Esophagus squamous epithelium (tissue), 5 donors: Measurements from ENCODE around the gene TEKT2. TPM values are rescaled to one million over a fixed set of nuclear protein-coding genes. Genes with fewer than 3 reads are reported as not detected.

ENCODE experiments used
- DNase-seq: peaks from one replicate; lab custom pipeline; 2025; lab: John Stamatoyannopoulos, UW
- H3K27ac ChIP-seq, 4 donors: fragments of 200-600 bp; sonication (generic); one replicate each; pipeline ENCODE4 v1.5.1; 2016 to 2019; ENCODE audit warnings: mild to moderate bottlenecking in 1 of 4
- H3K27me3 ChIP-seq, 4 donors: fragments of 200-600 bp; sonication (generic); 1 replicate in 3 of 4; 2 replicates in 1 of 4; pipeline versions ENCODE4 v1.5.1 to v1.6.0; 2017 to 2021; ENCODE audit warnings: antibody characterized with exemption in 1 of 4
- H3K36me3 ChIP-seq, 3 donors: fragments of 200-600 bp; sonication (generic); one replicate each; pipeline ENCODE4 v1.5.1; 2016 to 2019
- H3K4me1 ChIP-seq, 3 donors: fragments of 200-600 bp; sonication (generic); one replicate each; pipeline ENCODE4 v1.5.1; 2017 to 2019
- H3K4me3 ChIP-seq, 4 donors: fragments of 200-600 bp; sonication (generic); 1 replicate in 3 of 4; 2 replicates in 1 of 4; pipeline ENCODE4 v1.5.1; 2016 to 2019; ENCODE audit warnings: mild to moderate bottlenecking in 2 of 4, moderate library complexity in 1 of 4
- H3K9me3 ChIP-seq, 3 donors: fragments of 200-600 bp; sonication (generic); one replicate each; pipeline ENCODE4 v1.5.1; 2016 to 2019
- CTCF ChIP-seq, 6 experiments: fragments of 450-650 bp in 4 of 6; fragments of 200-600 bp in 2 of 6; sonication (generic) in 2 of 6; IDR thresholded peaks; one replicate each; pipeline ENCODE4 v1.5.1; 2016 to 2019; ENCODE audit warnings: antibody characterized with exemption in 6 of 6, mild to moderate bottlenecking in 4 of 6, moderate library complexity in 4 of 6
- POLR2A ChIP-seq, 4 donors: fragments of 450-650 bp; IDR thresholded peaks; one replicate each; pipeline ENCODE4 v1.6.1; 2017; ENCODE audit warnings: antibody characterized with exemption in 4 of 4, mild to moderate bottlenecking in 4 of 4, moderate library complexity in 3 of 4
- WGBS, 2 donors: methylation state at CpG; one replicate each; pipeline ENCODE4 v1.1.5; 2018; 5-methylcytosine and 5-hydroxymethylcytosine counted together
- intact Hi-C: fragments of 100-400 bp; cut with DNase I; formaldehyde crosslinking; loops from one replicate; pipeline ENCODE4 v1.15.0; 2022
- total RNA-seq, 4 donors: library from RNA; depleted of rRNA; stranded (reverse); fragments of >200 nt; gene quantifications; one replicate each; pipeline ENCODE4 v1.1.0, GENCODE V29; 2016
- donor health status: DM: yes; HTN: yes; CAD: no.

Gene TEKT2
- total RNA-seq, 4 donors from 2014 or later = not detected

DNA sequence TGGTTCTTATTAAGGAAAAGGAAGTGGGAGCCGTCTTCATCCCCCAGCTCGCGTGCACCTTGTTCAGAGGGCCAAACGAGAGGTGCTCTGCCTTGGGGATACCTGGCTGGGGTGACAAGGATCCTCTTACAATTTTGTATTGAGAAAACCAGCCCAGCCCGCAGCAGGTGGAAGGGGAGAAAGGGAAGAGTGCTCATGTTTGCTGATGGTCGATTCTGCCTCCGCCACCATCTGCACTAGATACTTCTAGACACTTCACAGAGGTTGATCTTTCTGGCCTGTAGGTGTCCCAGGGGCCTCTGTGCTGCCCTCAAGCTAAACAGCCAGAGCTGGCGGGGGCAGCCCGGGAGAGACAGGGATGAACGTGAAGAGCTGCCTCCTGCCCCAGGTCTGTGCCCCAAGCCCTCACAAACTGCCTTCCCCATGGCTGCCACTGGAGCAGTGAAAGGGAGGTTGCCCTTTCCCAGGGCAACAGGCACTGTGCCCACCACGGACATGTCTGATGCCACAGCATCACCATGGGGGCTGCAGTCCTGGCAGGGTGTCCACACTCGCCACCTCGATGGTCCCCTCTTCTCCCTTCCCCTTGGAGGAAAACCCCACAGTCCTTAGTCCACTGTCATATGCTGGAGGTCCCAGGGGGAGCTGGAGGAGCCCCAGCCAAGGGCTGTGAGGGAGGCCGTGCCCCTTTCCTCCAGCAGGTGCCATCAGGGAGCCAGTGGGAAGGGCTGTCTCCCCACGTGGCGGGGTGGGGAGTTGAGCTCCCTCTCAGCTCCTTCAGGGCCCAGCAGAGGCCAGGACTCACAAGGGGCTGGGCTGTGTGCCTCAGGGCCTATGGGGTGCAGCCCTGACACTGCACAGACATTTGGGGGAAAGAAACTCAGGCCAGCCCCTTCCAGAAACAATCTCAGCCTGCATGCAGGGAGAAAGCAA is 12.9 kb downstream of the TEKT2 start:
- H3K27ac ChIP-seq = peak overlapping the region in 1 of 4 donors; percentile 25

GRCh38 chr1:36097693-36098585 is 14.0 kb downstream of the TEKT2 start:
- 85 to 90% methylated on average over 4 to 8 of the region's 33 CpGs for WGBS, 2 donors
- H3K9me3 ChIP-seq = no peaks in the 10 kb centered on the region

More for the DNA sequence above, 12.9 kb downstream of the TEKT2 start:
- no peak for DNase-seq
- 78 to 83% methylated on average over 3 to 4 of the region's 16 CpGs for WGBS, 2 donors
- H3K9me3 ChIP-seq = no peaks in the 10 kb centered on the region
- peaks cover 21 to 53% (median 26%) of the 10 kb centered on the region in 3 donors for H3K36me3 ChIP-seq
- H3K27me3 ChIP-seq = no peaks in the 10 kb centered on the region
- no peak overlapping the region for H3K4me3 ChIP-seq
- H3K4me1 ChIP-seq = peaks cover 6 to 42% (median 11%) of the 10 kb centered on the region in 3 donors
- TF ChIP-seq CTCF (IDR thresholded peaks at IDR 0.05) (peak in 2 of 6 experiments; percentile 12 to 28), POLR2A (IDR thresholded peaks at IDR 0.05) (no peak)
- intact Hi-C loops = loop anchor here (5.0 to 10.0 kb wide), 2 partner anchors 36 to 328 kb away; no protein-coding TSS in a partner anchor

DNA sequence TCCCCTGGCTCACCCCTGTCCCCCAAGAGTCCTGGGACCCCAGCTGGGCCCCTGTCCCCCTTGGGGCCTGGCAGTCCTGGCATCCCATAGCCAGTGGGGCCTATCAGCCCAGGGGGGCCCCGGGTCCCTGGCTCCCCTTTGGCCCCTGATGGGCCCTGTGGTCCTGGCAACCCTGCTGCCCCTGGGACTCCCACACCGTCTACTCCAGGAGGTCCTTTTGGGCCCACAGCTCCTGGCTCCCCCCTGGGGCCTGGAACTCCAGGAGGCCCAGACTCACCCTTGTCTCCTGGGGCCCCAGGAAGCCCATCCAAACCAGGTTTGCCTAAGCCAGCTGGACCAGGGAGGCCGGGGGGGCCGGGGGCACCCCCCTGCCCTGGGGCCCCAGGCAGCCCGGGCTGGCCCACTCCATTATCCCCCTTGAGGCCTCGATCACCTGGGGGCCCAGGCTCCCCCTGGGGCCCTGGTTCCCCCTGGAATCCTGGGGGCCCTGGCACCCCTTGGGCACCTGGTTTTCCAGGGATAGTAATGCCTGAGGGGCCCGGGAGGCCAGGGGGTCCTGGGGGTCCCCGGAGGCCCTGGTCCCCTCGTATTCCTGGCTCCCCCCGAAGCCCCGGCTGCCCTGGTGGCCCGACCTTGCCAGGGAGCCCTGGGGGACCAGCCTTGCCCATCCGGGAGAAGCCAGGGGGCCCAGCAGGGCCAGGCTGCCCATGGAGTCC is 14.9 kb downstream of the TEKT2 start:
- Histone ChIP-seq H3K27me3 (no peaks in the 10 kb centered on the region), H3K4me3 (no peak overlapping the region), H3K4me1 (peaks cover 6 to 28% (median 11%) of the 10 kb centered on the region in 3 donors), H3K27ac (no peak overlapping the region), H3K9me3 (no peaks in the 10 kb centered on the region), H3K36me3 (peaks cover 6 to 32% (median 11%) of the 10 kb centered on the region in 3 donors)
- WGBS, 2 donors = no CpG with 5 or more reads among the region's 13 CpGs
- no peak for DNase-seq
- TF ChIP-seq CTCF (IDR thresholded peaks at IDR 0.05) (no peak), POLR2A (IDR thresholded peaks at IDR 0.05) (no peak)
- intact Hi-C loops = loop anchor here (5.0 to 10.0 kb wide), 2 partner anchors 33 to 326 kb away; no protein-coding TSS in a partner anchor

More at GRCh38 chr1:36097693-36098585, 14.0 kb downstream of the TEKT2 start:
- no peak overlapping the region for H3K27ac ChIP-seq
- TF ChIP-seq POLR2A (IDR thresholded peaks at IDR 0.05) = no peak
- TF ChIP-seq CTCF (IDR thresholded peaks at IDR 0.05) = no peak
- peaks cover 6 to 37% (median 11%) of the 10 kb centered on the region in 3 donors for H3K4me1 ChIP-seq
- intact Hi-C loops = loop anchor here (5.0 to 10.0 kb wide), 2 partner anchors 34 to 327 kb away; no protein-coding TSS in a partner anchor
- H3K27me3 ChIP-seq = no peaks in the 10 kb centered on the region
- DNase-seq = no peak
- H3K4me3 ChIP-seq = no peak overlapping the region
- H3K36me3 ChIP-seq = peaks cover 15 to 41% (median 19%) of the 10 kb centered on the region in 3 donors

- no peak for DNase-seq
- Histone ChIP-seq H3K27ac (peak overlapping the region in 3 of 4 donors; percentile 32 to 44 (median 40)), H3K4me1 (peaks cover 6 to 18% (median 6%) of the 10 kb centered on the region in 3 donors), H3K27me3 (no peaks in the 10 kb centered on the region), H3K36me3 (peaks cover 0 to 22% (median 3%) of the 10 kb centered on the region in 3 donors), H3K4me3 (peak overlapping the region in 1 of 4 donors; percentile 34), H3K9me3 (no peaks in the 10 kb centered on the region)
- TF ChIP-seq CTCF (IDR thresholded peaks at IDR 0.05) = peak; percentile 77 to 92 (median 84)
- TF ChIP-seq POLR2A (IDR thresholded peaks at IDR 0.05) = no peak
- intact Hi-C loops = loop anchor here (5.0 to 10.0 kb wide), 3 partner anchors 32 to 325 kb away; no protein-coding TSS in a partner anchor
- WGBS, 2 donors = 9 to 16% methylated on average over 10 of the region's 18 CpGs
Observed at GRCh38 chr1:36099681-36100341, 15.9 kb downstream of the TEKT2 start.
